Left hindlimb (tissue), 1 donor: ENCODE data around the gene MICB.
"Not testable (repeated sequence)": the region's sequence is repeated elsewhere in the genome, so short reads cannot be mapped to it uniquely, and the experiment has no call there.

Experiments used
- DNase-seq: peaks from one replicate; pipeline ENCODE4 v3.0.0-alpha.2; 2018

MICB gene

GRCh38 chr6:31476515-31477139 lies 21.3 kb upstream of the MICB start:
- no peak for DNase-seq

- no peak for DNase-seq
These were observed 20.4 kb upstream of the MICB start for GRCh38 chr6:31477521-31477920.

- no peak for DNase-seq
These were observed 19.6 kb upstream of the MICB start for GRCh38 chr6:31478186-31478950.

- no peak for DNase-seq
These were observed 18.6 kb upstream of the MICB start for GRCh38 chr6:31479151-31479932.

- DNase-seq = no peak
These were observed 17.9 kb upstream of the MICB start for GRCh38 chr6:31479933-31480535.

GRCh38 chr6:31480574-31480973 lies 17.4 kb upstream of the MICB start:
- DNase-seq = no peak

GRCh38 chr6:31483392-31483791 lies 14.6 kb upstream of the MICB start:
- DNase-seq = no peak

- DNase-seq = no peak
These were observed 12.9 kb upstream of the MICB start for GRCh38 chr6:31485055-31485454.

GRCh38 chr6:31486065-31486837 lies 11.7 kb upstream of the MICB start:
- DNase-seq = not testable (repeated sequence)

GRCh38 chr6:31487674-31488073 lies 10.3 kb upstream of the MICB start:
- DNase-seq = not testable (repeated sequence)

GRCh38 chr6:31489086-31489485 lies 8.9 kb upstream of the MICB start:
- DNase-seq = no peak

- no peak for DNase-seq
These were observed 7.7 kb upstream of the MICB start for GRCh38 chr6:31490115-31490873.

- DNase-seq = not testable (repeated sequence)
These were observed 4.4 kb upstream of the MICB start for GRCh38 chr6:31493550-31493874.

- DNase-seq = peak; percentile 59
These were observed 3.9 kb upstream of the MICB start for GRCh38 chr6:31493875-31494694.

GRCh38 chr6:31495580-31495979 lies 2.4 kb upstream of the MICB start:
- no peak for DNase-seq

- not testable (repeated sequence) for DNase-seq
These were observed 1.1 kb upstream of the MICB start for GRCh38 chr6:31496826-31497225.

GRCh38 chr6:31498748-31499147 lies 803 bp downstream of the MICB start:
- DNase-seq = no peak

GRCh38 chr6:31499648-31500047 lies 1.7 kb downstream of the MICB start:
- DNase-seq = not testable (repeated sequence)

- no peak for DNase-seq
These were observed 4.6 kb downstream of the MICB start for GRCh38 chr6:31502586-31502985.

GRCh38 chr6:31509036-31509435 lies 11.1 kb downstream of the MICB start:
- DNase-seq = not testable (repeated sequence)

GRCh38 chr6:31510007-31510406 lies 12.1 kb downstream of the MICB start:
- no peak for DNase-seq
